COR-L47 (cell line): ENCODE measurements around the gene SPDYE16.
"Not testable (repeated sequence)": the region's sequence is repeated elsewhere in the genome, so short reads cannot be mapped to it uniquely, and the experiment has no call there.

Experiments
- DNase-seq: peaks from one replicate; lab custom pipeline; 2025; lab: John Stamatoyannopoulos, UW

SPDYE16 gene

DNA sequence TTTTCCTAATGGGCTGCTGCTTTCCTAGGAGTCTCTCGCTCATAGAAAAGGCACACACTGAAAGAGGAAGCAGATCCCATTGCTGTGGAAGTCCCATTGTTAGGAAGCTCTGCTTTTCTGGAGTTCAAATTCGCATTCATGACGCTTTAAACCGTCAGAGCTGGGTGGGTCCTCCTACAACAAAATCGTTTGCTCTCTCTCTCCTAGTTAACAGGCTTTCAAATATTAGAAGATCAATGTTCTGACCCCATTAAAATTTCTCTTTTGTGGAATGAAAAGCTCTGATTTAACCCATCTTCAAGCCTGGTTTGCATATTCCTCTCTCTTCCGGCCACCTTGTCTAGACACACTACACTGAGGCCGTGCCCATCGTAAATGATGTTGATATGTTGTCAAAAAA, at the start of gene SPDYE16:
Gene SPDYE16 (minus strand): TSS at position 101 of the 400 bp plus-strand sequence. CDS start 1,838 bp downstream, outside the sequence.
- not testable (repeated sequence) for DNase-seq

- DNase-seq: not testable (repeated sequence)
Observed at GRCh38 chr7:76592694-76593093, 49.6 kb upstream of the SPDYE16 start.

GRCh38 chr7:76591602-76592304, 48.7 kb upstream of the SPDYE16 start:
- DNase-seq: not testable (repeated sequence)

- not testable (repeated sequence) for DNase-seq
Observed at GRCh38 chr7:76591033-76591432, 47.9 kb upstream of the SPDYE16 start.

- not testable (repeated sequence) for DNase-seq
Observed at GRCh38 chr7:76588586-76588985, 45.5 kb upstream of the SPDYE16 start.

- DNase-seq: not testable (repeated sequence)
Observed at GRCh38 chr7:76586585-76587315, 43.7 kb upstream of the SPDYE16 start.

DNA sequence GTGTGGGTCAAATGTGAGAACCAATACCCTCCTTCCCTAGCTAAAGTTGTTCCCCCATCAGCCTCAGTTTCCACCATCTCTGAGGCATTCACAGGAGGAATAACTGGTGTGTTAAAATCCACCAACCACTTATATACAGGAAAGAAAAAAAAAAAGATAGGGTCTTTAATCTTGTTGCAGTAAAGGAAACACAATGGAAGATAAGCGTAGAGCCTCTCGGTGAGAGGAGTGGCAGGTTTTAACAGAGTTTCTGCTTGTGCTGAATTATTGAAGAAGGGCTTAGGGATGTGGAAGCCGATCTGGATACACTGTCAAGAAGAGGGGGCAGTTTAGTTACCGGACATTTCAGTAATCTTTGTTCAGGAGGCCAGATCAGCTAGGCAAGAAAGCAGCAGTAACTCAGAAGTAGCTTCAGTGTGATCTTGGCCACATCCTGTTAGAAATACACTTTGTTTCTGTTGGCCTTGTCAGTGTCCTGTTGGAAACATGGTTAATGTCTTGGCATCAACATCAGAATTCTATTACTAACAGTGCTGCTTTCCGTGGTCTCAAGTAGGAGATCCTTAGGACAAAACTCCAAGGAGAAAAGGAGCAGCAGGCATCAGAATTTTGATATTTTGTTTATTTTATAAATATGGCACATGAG, 40.7 kb upstream of the SPDYE16 start:
- not testable (repeated sequence) for DNase-seq

- DNase-seq: peak; percentile 16
Observed at GRCh38 chr7:76582848-76583631, 39.9 kb upstream of the SPDYE16 start.

DNA sequence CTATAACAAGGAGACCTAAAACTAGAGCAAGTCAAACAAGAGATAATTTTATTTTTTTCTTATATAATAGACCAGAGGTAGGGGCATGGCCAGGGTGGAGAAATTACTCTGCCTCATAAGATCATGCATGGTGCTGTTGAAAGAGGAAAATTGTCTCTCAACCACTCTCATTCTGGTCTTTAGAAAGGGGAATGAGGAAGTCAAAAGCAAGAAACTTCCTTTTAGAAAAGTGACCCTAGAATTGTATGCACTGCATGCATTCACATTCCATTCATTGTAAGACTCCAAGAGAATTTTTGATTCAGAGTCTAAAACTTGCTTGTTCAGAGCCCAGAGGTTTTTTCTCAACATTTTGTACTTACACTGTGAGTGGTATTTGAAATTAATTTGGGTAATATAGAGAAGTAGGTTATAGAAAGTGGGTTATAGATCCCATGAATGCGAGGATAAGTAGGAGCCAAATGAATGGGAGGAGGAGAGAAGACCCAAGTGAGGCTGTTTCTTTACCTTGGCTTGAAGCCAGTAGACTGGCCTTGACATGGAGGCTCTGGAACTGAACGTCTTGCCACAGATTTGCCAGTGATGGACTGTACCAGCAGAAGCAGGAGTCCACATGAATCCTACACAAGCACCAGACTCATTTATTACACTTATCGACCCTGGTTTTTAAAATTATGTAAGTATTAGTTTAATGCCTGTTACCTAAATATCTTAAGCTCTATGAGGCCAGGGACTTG, 33.0 kb upstream of the SPDYE16 start:
- not testable (repeated sequence) for DNase-seq

GRCh38 chr7:76575431-76575830, 32.3 kb upstream of the SPDYE16 start:
- not testable (repeated sequence) for DNase-seq

- DNase-seq: not testable (repeated sequence)
Observed at GRCh38 chr7:76572296-76572695, 29.2 kb upstream of the SPDYE16 start.

GRCh38 chr7:76570324-76570775, 27.3 kb upstream of the SPDYE16 start:
- DNase-seq: not testable (repeated sequence)

- DNase-seq: not testable (repeated sequence)
Observed at GRCh38 chr7:76568742-76569141, 25.6 kb upstream of the SPDYE16 start.

- not testable (repeated sequence) for DNase-seq
Observed at GRCh38 chr7:76567753-76568152, 24.7 kb upstream of the SPDYE16 start.

DNA sequence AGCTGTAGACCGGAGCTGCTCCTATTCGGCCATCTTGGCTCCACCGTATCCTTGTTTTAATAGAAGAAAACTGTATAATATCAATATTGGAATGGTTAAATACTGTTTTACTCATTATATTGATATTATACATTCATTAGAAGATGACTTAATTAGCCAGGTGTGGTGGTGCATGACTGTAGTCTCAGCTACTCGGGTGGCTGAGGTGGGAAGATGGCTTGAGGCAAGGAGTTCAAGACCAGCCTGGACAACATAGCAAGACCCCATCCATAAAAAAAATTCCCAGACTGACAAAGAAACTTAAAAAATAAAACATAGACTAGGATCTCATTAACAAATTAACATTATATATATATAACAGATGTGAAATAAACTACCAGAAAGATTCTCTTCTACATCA, 24.2 kb upstream of the SPDYE16 start:
- not testable (repeated sequence) for DNase-seq

DNA sequence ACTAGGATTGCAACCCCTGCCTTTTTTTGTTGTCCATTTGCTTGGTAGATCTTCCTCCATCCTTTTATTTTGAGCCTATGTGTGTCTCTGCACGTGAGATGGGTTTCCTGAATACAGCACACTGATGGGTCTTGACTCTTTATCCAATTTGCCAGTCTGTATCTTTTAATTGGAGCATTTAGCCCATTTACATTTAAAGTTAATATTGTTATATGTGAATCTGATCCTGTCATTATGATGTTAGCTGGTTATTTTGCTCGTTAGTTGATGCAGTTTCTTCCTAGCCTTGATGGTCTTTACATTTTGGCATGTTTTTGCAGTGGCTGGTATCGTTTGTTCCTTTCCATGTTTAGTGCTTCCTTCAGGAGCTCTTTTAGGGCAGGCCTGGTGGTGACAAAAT, 21.9 kb upstream of the SPDYE16 start:
- DNase-seq: not testable (repeated sequence)

- not testable (repeated sequence) for DNase-seq
Observed at GRCh38 chr7:76561342-76561741, 18.2 kb upstream of the SPDYE16 start.

DNA sequence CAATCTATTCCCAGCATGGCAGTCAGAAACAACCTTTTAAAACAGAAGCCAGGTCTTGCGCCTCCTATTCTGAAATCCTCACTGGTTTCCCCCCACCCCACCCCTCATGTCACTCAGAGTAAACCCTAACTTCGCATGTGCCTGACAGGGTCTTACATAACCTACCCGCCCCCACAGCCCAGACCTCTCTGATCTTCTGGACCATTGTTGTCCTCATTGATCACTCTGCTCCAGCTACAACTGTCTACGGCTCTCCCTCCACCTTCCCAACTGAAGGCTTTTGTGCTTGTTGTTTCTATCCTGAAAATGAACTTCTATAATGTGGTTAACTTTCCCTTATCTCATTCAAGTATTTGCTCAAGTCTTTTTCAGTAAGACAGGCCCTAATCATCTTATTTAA, 17.1 kb upstream of the SPDYE16 start:
- DNase-seq: not testable (repeated sequence)

DNA sequence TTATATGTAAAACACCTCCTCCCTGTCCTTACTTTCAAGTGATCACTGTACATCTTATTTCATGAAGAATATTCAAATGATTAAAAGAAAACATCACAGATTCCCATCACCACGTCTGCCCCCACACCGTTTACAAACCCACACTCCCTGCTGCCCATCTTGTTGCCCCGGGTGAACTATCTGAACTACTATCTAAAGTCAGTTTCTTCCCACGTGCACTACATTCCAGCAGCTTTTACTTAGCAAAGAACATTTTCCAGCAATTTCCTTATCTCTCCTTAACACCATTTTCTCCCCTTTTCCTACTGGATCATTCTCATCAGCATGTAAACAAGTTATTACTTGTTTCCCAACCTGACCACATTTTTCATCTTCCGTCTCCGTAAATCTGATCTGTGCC, 16.6 kb upstream of the SPDYE16 start:
- not testable (repeated sequence) for DNase-seq

- DNase-seq: not testable (repeated sequence)
Observed at GRCh38 chr7:76551992-76552391, 8.9 kb upstream of the SPDYE16 start.

GRCh38 chr7:76549855-76550248, 6.8 kb upstream of the SPDYE16 start:
- DNase-seq: not testable (repeated sequence)
